ENCODE results near the gene IRF5.

DNA sequence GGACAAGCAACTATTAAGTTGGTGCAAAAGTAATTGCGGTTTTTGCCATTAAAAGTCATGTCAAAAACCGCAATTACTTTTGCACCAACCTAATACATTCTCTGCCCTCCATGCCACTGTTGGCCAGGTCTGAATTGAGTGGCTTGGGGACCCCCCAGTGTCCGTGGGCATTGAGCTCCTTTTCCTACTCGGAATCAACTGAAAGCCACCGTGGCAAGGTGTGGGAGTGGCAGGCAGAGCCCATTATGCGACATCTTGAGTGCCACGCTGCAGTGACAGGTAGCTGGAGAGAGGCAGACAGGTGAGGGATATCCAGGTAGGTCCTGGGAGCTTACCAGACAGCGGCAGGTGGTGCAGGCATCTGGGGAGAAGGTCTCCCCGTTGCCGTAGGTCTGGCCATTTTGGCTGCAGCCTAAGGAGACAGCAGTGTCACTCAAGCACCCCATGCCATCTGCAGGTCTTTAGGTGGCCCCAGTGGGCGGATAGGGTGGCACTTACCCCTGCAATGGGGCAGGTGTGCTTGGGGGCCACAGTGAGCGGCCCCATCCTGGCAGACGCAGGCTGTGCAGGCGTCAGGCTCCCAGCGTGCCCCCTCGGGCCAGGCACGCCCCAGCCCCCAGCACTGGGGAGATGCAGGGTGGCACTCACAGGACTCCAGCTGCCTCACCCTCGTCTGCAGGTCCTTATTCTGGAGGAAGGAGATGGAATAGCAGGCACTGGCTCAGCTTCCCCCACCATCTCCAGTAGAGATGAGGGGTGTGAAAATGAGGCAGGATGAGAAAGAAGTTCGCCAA is 30.8 kb upstream of the IRF5 start:
- TF ChIP-seq, protein P1, sequence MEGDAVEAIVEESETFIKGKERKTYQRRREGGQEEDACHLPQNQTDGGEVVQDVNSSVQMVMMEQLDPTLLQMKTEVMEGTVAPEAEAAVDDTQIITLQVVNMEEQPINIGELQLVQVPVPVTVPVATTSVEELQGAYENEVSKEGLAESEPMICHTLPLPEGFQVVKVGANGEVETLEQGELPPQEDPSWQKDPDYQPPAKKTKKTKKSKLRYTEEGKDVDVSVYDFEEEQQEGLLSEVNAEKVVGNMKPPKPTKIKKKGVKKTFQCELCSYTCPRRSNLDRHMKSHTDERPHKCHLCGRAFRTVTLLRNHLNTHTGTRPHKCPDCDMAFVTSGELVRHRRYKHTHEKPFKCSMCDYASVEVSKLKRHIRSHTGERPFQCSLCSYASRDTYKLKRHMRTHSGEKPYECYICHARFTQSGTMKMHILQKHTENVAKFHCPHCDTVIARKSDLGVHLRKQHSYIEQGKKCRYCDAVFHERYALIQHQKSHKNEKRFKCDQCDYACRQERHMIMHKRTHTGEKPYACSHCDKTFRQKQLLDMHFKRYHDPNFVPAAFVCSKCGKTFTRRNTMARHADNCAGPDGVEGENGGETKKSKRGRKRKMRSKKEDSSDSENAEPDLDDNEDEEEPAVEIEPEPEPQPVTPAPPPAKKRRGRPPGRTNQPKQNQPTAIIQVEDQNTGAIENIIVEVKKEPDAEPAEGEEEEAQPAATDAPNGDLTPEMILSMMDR (optimal IDR thresholded peaks at IDR 0.05 in 1 of 3, IDR thresholded peaks at IDR 0.05 in 1 of 3, conservative IDR thresholded peaks at IDR 0.05 in 1 of 3; ENCODE audit: extremely low read depth in 1 of 3, insufficient read depth in 2 of 3, low read length in 3 of 3): no peak
- no peak for TF ChIP-seq EZH2 (IDR thresholded peaks at IDR 0.05; ENCODE audit: low read length)
